HG02571 (cell line): ENCODE data around the gene PPP1R9A.

Experiments
- ATAC-seq: cut with Tn5 transposase; IDR thresholded peaks from one replicate; pipeline ENCODE4 v1.9.1; 2021; ENCODE audit warnings: mild to moderate bottlenecking, moderate library complexity; ENCODE audit not compliant: unreplicated experiment

PPP1R9A gene

GRCh38 chr7:94907026-94907810, at the start of gene PPP1R9A:
PPP1R9A (plus strand) TSS chr7:94907594; CDS start chr7:94910114, 2,520 bp downstream.
- ATAC-seq = no peak

- ATAC-seq = no peak
Observed at GRCh38 chr7:94871132-94871531, 36.3 kb upstream of the PPP1R9A start.

- ATAC-seq = no peak
Observed at GRCh38 chr7:94873239-94873638, 34.2 kb upstream of the PPP1R9A start.

GRCh38 chr7:94874036-94874785, 33.2 kb upstream of the PPP1R9A start:
- ATAC-seq = no peak

GRCh38 chr7:94875201-94875600, 32.2 kb upstream of the PPP1R9A start:
- no peak for ATAC-seq

- ATAC-seq = no peak
Observed at GRCh38 chr7:94877731-94878670, 29.4 kb upstream of the PPP1R9A start.

GRCh38 chr7:94882891-94883290, 24.5 kb upstream of the PPP1R9A start:
- ATAC-seq = no peak

- no peak for ATAC-seq
Observed at GRCh38 chr7:94883616-94884015, 23.8 kb upstream of the PPP1R9A start.

- ATAC-seq = no peak
Observed at GRCh38 chr7:94888551-94888950, 18.8 kb upstream of the PPP1R9A start.

GRCh38 chr7:94888995-94889523, 18.3 kb upstream of the PPP1R9A start:
- no peak for ATAC-seq

- no peak for ATAC-seq
Observed at GRCh38 chr7:94890216-94890615, 17.2 kb upstream of the PPP1R9A start.

GRCh38 chr7:94893661-94894060, 13.7 kb upstream of the PPP1R9A start:
- ATAC-seq = no peak

GRCh38 chr7:94897541-94897940, 9.9 kb upstream of the PPP1R9A start:
- ATAC-seq = no peak

- ATAC-seq = no peak
Observed at GRCh38 chr7:94898340-94898739, 9.1 kb upstream of the PPP1R9A start.

GRCh38 chr7:94901981-94902380, 5.4 kb upstream of the PPP1R9A start:
- ATAC-seq = no peak

GRCh38 chr7:94903971-94904370, 3.4 kb upstream of the PPP1R9A start:
- ATAC-seq = no peak

GRCh38 chr7:94904982-94905381, 2.4 kb upstream of the PPP1R9A start:
- ATAC-seq = no peak

- ATAC-seq = no peak
Observed at GRCh38 chr7:94906065-94906851, 1.1 kb upstream of the PPP1R9A start.

GRCh38 chr7:94907811-94908322, 473 bp downstream of the PPP1R9A start:
- ATAC-seq = no peak
